ENCODE measurements around the gene GRAP. TPM values are rescaled to one million over a fixed set of nuclear protein-coding genes. Genes with fewer than 3 reads are reported as not detected.

GRAP gene
- total and polyA plus RNA-seq, 7 experiments from 2014 or later = 31.9 to 162 (median 84.4) TPM

DNA sequence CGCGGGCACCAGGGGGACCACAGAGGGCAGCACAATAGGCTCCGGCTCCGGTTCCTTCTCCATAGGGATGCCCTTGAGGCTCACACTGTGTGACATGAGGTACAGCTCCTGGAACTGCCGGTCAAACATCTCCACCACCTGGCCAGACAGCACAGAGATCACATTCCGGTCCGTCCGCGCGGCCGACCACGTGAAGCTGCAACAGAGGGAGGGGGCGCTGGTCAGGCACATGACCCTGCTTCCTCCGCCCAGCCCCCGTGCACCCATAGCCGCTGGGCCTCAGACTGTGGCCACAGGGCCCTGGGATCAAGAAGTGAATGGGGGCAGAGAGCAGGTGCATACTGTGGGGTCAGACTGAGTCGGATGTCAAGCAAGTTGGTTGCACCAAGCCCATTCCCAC lies 68.1 kb downstream of the GRAP start:
- Histone ChIP-seq H3K4me3 (ENCODE audit: low read length) (no peak overlapping the region), H3K27me3 (ENCODE audit: control insufficient read depth in 2 of 2, insufficient read depth in 2 of 2, low read length in 2 of 2) (no peaks in the 10 kb centered on the region), H3K4me1 (ENCODE audit: control insufficient read depth in 2 of 2, insufficient read depth in 2 of 2, low read length in 2 of 2) (no peaks in the 10 kb centered on the region), H3K9me3 (ENCODE audit: control insufficient read depth in 2 of 3, low read length in 3 of 3) (no peaks in the 10 kb centered on the region), H3K27ac (ENCODE audit: low read depth, low read length) (no peak overlapping the region), H3K36me3 (ENCODE audit: control insufficient read depth in 2 of 3, insufficient read depth in 3 of 3, low read length in 3 of 3) (peaks cover 0 to 35% (median 0%) of the 10 kb centered on the region in 3 experiments)
- peaks cover 0 to 17% (median 0%) of the 10 kb centered on the region in 5 donors for H3K36me3 Mint-ChIP-seq
- no peak overlapping the region for H3K27ac Mint-ChIP-seq
- ATAC-seq (no peak), DNase-seq (no peak)
- no peaks in the 10 kb centered on the region for H3K9me3 Mint-ChIP-seq
- ChIA-PET POLR2A (no interaction called here), CTCF (no interaction called here)
- intact Hi-C loops (cut with micrococcal nuclease) = no loop called here
- no peak overlapping the region for H3K4me3 Mint-ChIP-seq
- H3K4me1 Mint-ChIP-seq = peaks cover 0 to 4% (median 0%) of the 10 kb centered on the region in 7 donors
- H3K27me3 Mint-ChIP-seq = no peaks in the 10 kb centered on the region

DNA sequence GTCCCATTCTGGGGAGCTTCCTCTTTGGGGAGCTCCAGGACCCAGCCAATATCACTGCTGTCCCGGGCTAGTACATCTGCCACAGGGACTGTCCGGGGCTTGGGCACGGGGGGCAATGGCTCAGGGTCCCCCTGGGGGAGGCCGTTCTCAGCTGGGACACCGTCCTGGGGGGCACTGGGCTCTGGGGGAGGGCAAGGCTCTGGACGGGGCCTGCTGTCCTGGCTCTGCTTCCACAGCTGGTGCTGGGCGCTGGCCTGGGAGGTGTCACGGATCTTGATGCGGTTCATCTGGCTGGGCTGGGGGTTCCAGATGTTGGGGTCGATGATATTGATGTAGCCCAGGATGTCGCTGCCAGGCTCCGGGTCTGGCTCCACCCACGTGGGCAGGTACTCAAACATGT lies 68.7 kb downstream of the GRAP start:
- Histone ChIP-seq H3K27me3 (ENCODE audit: control insufficient read depth in 2 of 2, insufficient read depth in 2 of 2, low read length in 2 of 2) (no peaks in the 10 kb centered on the region), H3K4me3 (ENCODE audit: low read length) (no peak overlapping the region), H3K9me3 (ENCODE audit: control insufficient read depth in 2 of 3, low read length in 3 of 3) (no peaks in the 10 kb centered on the region), H3K27ac (ENCODE audit: low read depth, low read length) (no peak overlapping the region), H3K4me1 (ENCODE audit: control insufficient read depth in 2 of 2, insufficient read depth in 2 of 2, low read length in 2 of 2) (no peaks in the 10 kb centered on the region), H3K36me3 (ENCODE audit: control insufficient read depth in 2 of 3, insufficient read depth in 3 of 3, low read length in 3 of 3) (peaks cover 0 to 35% (median 0%) of the 10 kb centered on the region in 3 experiments)
- no peak overlapping the region for H3K4me3 Mint-ChIP-seq
- ChIA-PET POLR2A (no interaction called here), CTCF (no interaction called here)
- DNase-seq = no peak
- H3K27me3 Mint-ChIP-seq = no peaks in the 10 kb centered on the region
- no peak for ATAC-seq
- no peaks in the 10 kb centered on the region for H3K9me3 Mint-ChIP-seq
- H3K4me1 Mint-ChIP-seq = peaks cover 0 to 4% (median 0%) of the 10 kb centered on the region in 7 donors
- no peak overlapping the region for H3K27ac Mint-ChIP-seq
- peaks cover 0 to 17% (median 0%) of the 10 kb centered on the region in 5 donors for H3K36me3 Mint-ChIP-seq
- intact Hi-C loops (cut with micrococcal nuclease) = no loop called here

- no peak overlapping the region for H3K4me3 Mint-ChIP-seq
- peaks cover 0 to 4% (median 0%) of the 10 kb centered on the region in 7 donors for H3K4me1 Mint-ChIP-seq
- CTCF ChIA-PET = no interaction called here
- no peaks in the 10 kb centered on the region for H3K27me3 Mint-ChIP-seq
- no peak for DNase-seq
- H3K36me3 Mint-ChIP-seq = peaks cover 0 to 17% (median 0%) of the 10 kb centered on the region in 5 donors
- no peaks in the 10 kb centered on the region for H3K9me3 ChIP-seq (ENCODE audit: control insufficient read depth in 2 of 3, low read length in 3 of 3)
- H3K9me3 Mint-ChIP-seq = no peaks in the 10 kb centered on the region
- no peak overlapping the region for H3K27ac ChIP-seq (ENCODE audit: low read depth, low read length)
- no peak for ATAC-seq
- no peaks in the 10 kb centered on the region for H3K4me1 ChIP-seq (ENCODE audit: control insufficient read depth in 2 of 2, insufficient read depth in 2 of 2, low read length in 2 of 2)
- peaks cover 0 to 35% (median 0%) of the 10 kb centered on the region in 3 experiments for H3K36me3 ChIP-seq (ENCODE audit: control insufficient read depth in 2 of 3, insufficient read depth in 3 of 3, low read length in 3 of 3)
- intact Hi-C loops (cut with micrococcal nuclease) = no loop called here
- H3K27me3 ChIP-seq (ENCODE audit: control insufficient read depth in 2 of 2, insufficient read depth in 2 of 2, low read length in 2 of 2) = no peaks in the 10 kb centered on the region
- no peak overlapping the region for H3K4me3 ChIP-seq (ENCODE audit: low read length)
- POLR2A ChIA-PET = no interaction called here
- no peak overlapping the region for H3K27ac Mint-ChIP-seq
Measured at GRCh38 chr17:18977646-18978045, 69.1 kb downstream of the GRAP start.

DNA sequence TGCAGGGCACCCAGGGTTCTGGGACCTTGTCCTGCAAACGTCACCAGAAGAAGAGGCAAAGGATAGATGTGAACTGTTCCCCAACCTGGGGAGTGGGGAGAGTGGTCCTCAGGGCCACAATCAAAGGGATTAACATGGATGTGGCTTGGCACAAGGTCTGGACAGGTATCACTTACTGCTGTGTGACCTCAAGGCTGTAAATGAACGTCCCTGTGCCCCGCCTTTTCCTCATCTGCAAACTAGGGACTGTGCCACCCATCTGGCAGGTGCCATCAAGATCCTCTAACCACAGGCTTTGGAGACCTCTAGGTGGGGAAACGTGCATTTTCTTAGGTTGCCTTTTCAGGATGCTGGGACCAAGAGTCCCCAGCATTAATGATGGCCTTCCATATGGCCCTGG lies 69.7 kb downstream of the GRAP start:
- DNase-seq = no peak
- Histone ChIP-seq H3K27ac (ENCODE audit: low read depth, low read length) (no peak overlapping the region), H3K9me3 (ENCODE audit: control insufficient read depth in 2 of 3, low read length in 3 of 3) (no peaks in the 10 kb centered on the region), H3K27me3 (ENCODE audit: control insufficient read depth in 2 of 2, insufficient read depth in 2 of 2, low read length in 2 of 2) (no peaks in the 10 kb centered on the region), H3K4me3 (ENCODE audit: low read length) (no peak overlapping the region), H3K4me1 (ENCODE audit: control insufficient read depth in 2 of 2, insufficient read depth in 2 of 2, low read length in 2 of 2) (no peaks in the 10 kb centered on the region), H3K36me3 (ENCODE audit: control insufficient read depth in 2 of 3, insufficient read depth in 3 of 3, low read length in 3 of 3) (peaks cover 0 to 35% (median 0%) of the 10 kb centered on the region in 3 experiments)
- no peaks in the 10 kb centered on the region for H3K9me3 Mint-ChIP-seq
- ATAC-seq = no peak
- intact Hi-C loops (cut with micrococcal nuclease) = no loop called here
- no peak overlapping the region for H3K27ac Mint-ChIP-seq
- ChIA-PET POLR2A (no interaction called here), CTCF (no interaction called here)
- no peaks in the 10 kb centered on the region for H3K27me3 Mint-ChIP-seq
- peaks cover 0 to 4% (median 0%) of the 10 kb centered on the region in 7 donors for H3K4me1 Mint-ChIP-seq
- no peak overlapping the region for H3K4me3 Mint-ChIP-seq
- H3K36me3 Mint-ChIP-seq = peaks cover 0 to 17% (median 0%) of the 10 kb centered on the region in 5 donors

- Mint-ChIP-seq H3K27me3 (no peaks in the 10 kb centered on the region), H3K4me1 (peaks cover 0 to 4% (median 0%) of the 10 kb centered on the region in 7 donors), H3K9me3 (no peaks in the 10 kb centered on the region), H3K27ac (no peak overlapping the region), H3K36me3 (peaks cover 0 to 17% (median 0%) of the 10 kb centered on the region in 5 donors), H3K4me3 (no peak overlapping the region)
- no peak overlapping the region for H3K4me3 ChIP-seq (ENCODE audit: low read length)
- no peaks in the 10 kb centered on the region for H3K9me3 ChIP-seq (ENCODE audit: control insufficient read depth in 2 of 3, low read length in 3 of 3)
- ATAC-seq = no peak
- H3K4me1 ChIP-seq (ENCODE audit: control insufficient read depth in 2 of 2, insufficient read depth in 2 of 2, low read length in 2 of 2) = no peaks in the 10 kb centered on the region
- ChIA-PET CTCF (interaction anchor here (1.5 kb wide), 1 partner anchor 15 kb away, joined by 4 read pairs; no protein-coding TSS in a partner anchor), POLR2A (no interaction called here)
- intact Hi-C loops (cut with micrococcal nuclease) = no loop called here
- H3K27me3 ChIP-seq (ENCODE audit: control insufficient read depth in 2 of 2, insufficient read depth in 2 of 2, low read length in 2 of 2) = no peaks in the 10 kb centered on the region
- peaks cover 0 to 39% (median 0%) of the 10 kb centered on the region in 3 experiments for H3K36me3 ChIP-seq (ENCODE audit: control insufficient read depth in 2 of 3, insufficient read depth in 3 of 3, low read length in 3 of 3)
- H3K27ac ChIP-seq (ENCODE audit: low read depth, low read length) = no peak overlapping the region
- no peak for DNase-seq
Measured at GRCh38 chr17:18976201-18976600, 70.6 kb downstream of the GRAP start.

DNA sequence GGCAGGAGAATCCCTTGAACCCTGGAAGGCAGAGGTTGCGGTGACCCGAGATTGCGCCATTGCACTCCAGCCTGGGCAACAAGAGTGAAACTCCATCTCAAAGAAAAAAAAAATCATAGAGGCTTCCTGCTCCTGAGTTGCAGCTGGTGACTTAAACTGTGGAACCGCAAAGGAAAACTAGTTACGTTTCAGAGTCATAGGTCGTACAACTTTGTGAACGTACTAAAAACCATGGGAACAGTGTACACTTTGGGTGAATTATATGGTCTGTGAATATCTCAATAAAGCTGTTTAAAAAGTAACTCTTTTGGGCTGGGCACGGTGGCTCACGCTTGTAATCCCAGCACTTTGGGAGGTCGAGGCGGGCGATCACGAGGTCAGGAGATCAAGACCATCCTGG lies 71.2 kb downstream of the GRAP start:
- peaks cover 0 to 2% (median 0%) of the 10 kb centered on the region in 7 donors for H3K4me1 Mint-ChIP-seq

DNA sequence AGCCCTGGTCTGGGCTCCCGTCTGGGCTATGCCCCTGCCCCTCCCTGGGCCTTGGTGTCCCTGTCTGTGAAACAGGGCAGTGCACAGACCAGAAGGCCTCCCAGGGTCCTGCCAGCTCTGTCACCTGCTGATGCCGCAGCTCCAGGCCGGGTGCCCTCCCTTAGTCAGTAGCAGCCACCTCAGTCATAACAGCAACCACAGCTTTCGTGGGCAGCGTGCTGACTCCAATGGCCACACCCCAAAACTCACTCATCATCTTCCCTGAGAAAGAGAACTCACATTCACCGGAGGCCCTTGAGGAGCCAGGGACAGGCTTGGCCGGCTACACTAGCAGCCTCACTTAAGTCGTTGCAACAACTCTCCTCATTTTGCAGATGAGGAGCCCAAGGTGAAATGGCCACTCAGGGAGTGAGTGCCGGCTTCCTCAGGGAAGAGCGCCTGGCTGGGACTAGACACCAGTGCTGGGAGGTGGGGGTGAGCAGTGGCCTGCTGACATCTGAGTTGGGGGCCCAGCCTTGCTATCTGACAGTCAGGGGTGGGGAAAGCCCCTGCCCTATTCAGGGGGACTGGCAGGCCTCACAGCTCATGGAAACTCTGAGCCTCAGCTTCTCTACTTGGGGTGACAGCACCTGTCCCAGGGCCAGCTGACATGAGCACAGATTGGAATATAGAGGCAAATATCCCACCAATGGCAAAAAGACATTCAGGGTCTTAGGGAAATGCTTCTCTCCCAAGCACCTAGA lies 72.2 kb downstream of the GRAP start:
- ChIA-PET CTCF (no interaction called here), POLR2A (no interaction called here)
- H3K9me3 Mint-ChIP-seq = no peaks in the 10 kb centered on the region
- H3K27me3 Mint-ChIP-seq = no peaks in the 10 kb centered on the region
- DNase-seq = no peak
- peaks cover 0 to 10% (median 4%) of the 10 kb centered on the region in 7 donors for H3K4me1 Mint-ChIP-seq
- intact Hi-C loops (cut with micrococcal nuclease) = no loop called here
- H3K36me3 ChIP-seq (ENCODE audit: control insufficient read depth in 2 of 3, insufficient read depth in 3 of 3, low read length in 3 of 3) = peaks cover 0 to 35% (median 0%) of the 10 kb centered on the region in 3 experiments
- H3K27me3 ChIP-seq (ENCODE audit: control insufficient read depth in 2 of 2, insufficient read depth in 2 of 2, low read length in 2 of 2) = no peaks in the 10 kb centered on the region
- H3K27ac Mint-ChIP-seq = no peak overlapping the region
- no peaks in the 10 kb centered on the region for H3K9me3 ChIP-seq (ENCODE audit: control insufficient read depth in 2 of 3, low read length in 3 of 3)
- peaks cover 0 to 15% (median 0%) of the 10 kb centered on the region in 5 donors for H3K36me3 Mint-ChIP-seq
- no peak overlapping the region for H3K4me3 ChIP-seq (ENCODE audit: low read length)
- no peak overlapping the region for H3K4me3 Mint-ChIP-seq
- no peaks in the 10 kb centered on the region for H3K4me1 ChIP-seq (ENCODE audit: control insufficient read depth in 2 of 2, insufficient read depth in 2 of 2, low read length in 2 of 2)
- no peak overlapping the region for H3K27ac ChIP-seq (ENCODE audit: low read depth, low read length)
- ATAC-seq = no peak

More for the DNA sequence above, 71.2 kb downstream of the GRAP start:
- intact Hi-C loops (cut with micrococcal nuclease) = no loop called here
- no peak for DNase-seq
- ChIA-PET CTCF (interaction anchor here (1.5 kb wide), 1 partner anchor 14 kb away, joined by 4 read pairs; no protein-coding TSS in a partner anchor), POLR2A (no interaction called here)
- no peaks in the 10 kb centered on the region for H3K27me3 Mint-ChIP-seq
- Histone ChIP-seq H3K4me3 (ENCODE audit: low read length) (no peak overlapping the region), H3K9me3 (ENCODE audit: control insufficient read depth in 2 of 3, low read length in 3 of 3) (no peaks in the 10 kb centered on the region), H3K27me3 (ENCODE audit: control insufficient read depth in 2 of 2, insufficient read depth in 2 of 2, low read length in 2 of 2) (no peaks in the 10 kb centered on the region), H3K27ac (ENCODE audit: low read depth, low read length) (no peak overlapping the region), H3K36me3 (ENCODE audit: control insufficient read depth in 2 of 3, insufficient read depth in 3 of 3, low read length in 3 of 3) (peaks cover 0 to 39% (median 0%) of the 10 kb centered on the region in 3 experiments), H3K4me1 (ENCODE audit: control insufficient read depth in 2 of 2, insufficient read depth in 2 of 2, low read length in 2 of 2) (no peaks in the 10 kb centered on the region)
- H3K27ac Mint-ChIP-seq = no peak overlapping the region
- no peaks in the 10 kb centered on the region for H3K9me3 Mint-ChIP-seq
- H3K4me3 Mint-ChIP-seq = no peak overlapping the region
- H3K36me3 Mint-ChIP-seq = peaks cover 0 to 17% (median 0%) of the 10 kb centered on the region in 5 donors
- ATAC-seq = no peak
